CD4-positive, alpha-beta T cell (primary cell): ENCODE results near the gene NUDT3. TPM values are rescaled to one million over a fixed set of nuclear protein-coding genes. Genes with fewer than 3 reads are reported as not detected.
A peak's percentile ranks its signal among the peaks of the same experiment; 100 is the strongest.
"Not testable (repeated sequence)": the region's sequence is repeated elsewhere in the genome, so short reads cannot be mapped to it uniquely, and the experiment has no call there.

Source experiments
- ATAC-seq: fragments of 200-7000 bp; cut with Tn5 transposase; one replicate; pipeline ENCODE4 v1.10.0; 2022; ENCODE audit warnings: mild to moderate bottlenecking; ENCODE audit not compliant: poor library complexity
- CTCF ChIA-PET: fragments of 350-600 bp; sonication (Branson Sonifier 250); formaldehyde crosslinking; loops from one replicate; lab custom pipeline; 2021; ENCODE audit warnings: antibody characterized with exemption, inconsistent platforms; lab: Charles Lee
- POLR2A ChIA-PET: fragments of 350-600 bp; sonication (Branson Sonifier 250); formaldehyde crosslinking; loops from one replicate; lab custom pipeline; 2021; ENCODE audit warnings: antibody characterized with exemption, inconsistent platforms; lab: Charles Lee
- DNase-seq, 14 experiments: peaks; one replicate each; pipeline ENCODE4 v3.0.0-alpha.2; 2013 to 2020; ENCODE audit warnings: mixed read lengths in 2 of 14
- H3K27ac ChIP-seq, 2 donors: one replicate each; pipeline versions ENCODE4 v1.5.1 to v1.7.0; 2013; ENCODE audit warnings: low read length in 2 of 2, low read depth in 1 of 2, mild to moderate bottlenecking in 1 of 2
- H3K27me3 ChIP-seq, 2 experiments: 1 replicate in 1 of 2; 2 replicates in 1 of 2; pipeline versions ENCODE4 v1.6.1 to v1.7.0; 2013; ENCODE audit warnings: low read length in 2 of 2, control low read depth in 1 of 2, mild to moderate bottlenecking in 1 of 2, moderate library complexity in 1 of 2; ENCODE audit not compliant: insufficient read depth in 2 of 2, control insufficient read depth in 1 of 2
- H3K36me3 ChIP-seq: one replicate; pipeline ENCODE4 v1.6.1; 2013; ENCODE audit warnings: low read length, control low read depth; ENCODE audit not compliant: insufficient read depth
- H3K4me1 ChIP-seq: one replicate; pipeline ENCODE4 v1.6.1; 2013; ENCODE audit warnings: low read length, control low read depth; ENCODE audit not compliant: insufficient read depth
- H3K4me3 ChIP-seq: one replicate; pipeline ENCODE4 v1.5.1; 2013; ENCODE audit warnings: mild to moderate bottlenecking, low read length, moderate library complexity
- H3K9me3 ChIP-seq, 2 experiments: 1 replicate in 1 of 2; 2 replicates in 1 of 2; pipeline versions ENCODE4 v1.6.1 to v1.7.0; 2013; ENCODE audit warnings: low read length in 2 of 2, mild to moderate bottlenecking in 2 of 2, control low read depth in 1 of 2, moderate library complexity in 1 of 2; ENCODE audit not compliant: control insufficient read depth in 1 of 2, insufficient read depth in 1 of 2
- H3K27ac Mint-ChIP-seq: one replicate; pipeline ENCODE4 v1.8.0; 2020; ENCODE audit warnings: mixed read lengths
- H3K27me3 Mint-ChIP-seq: one replicate; pipeline ENCODE4 v1.8.0; 2021; ENCODE audit warnings: mixed read lengths
- H3K36me3 Mint-ChIP-seq: one replicate; pipeline ENCODE4 v1.8.0; 2021; ENCODE audit warnings: low read depth, mixed read lengths
- H3K4me1 Mint-ChIP-seq: one replicate; pipeline ENCODE4 v1.8.0; 2021; ENCODE audit warnings: low read depth, mixed read lengths
- H3K4me3 Mint-ChIP-seq: one replicate; pipeline ENCODE4 v1.8.0; 2020; ENCODE audit warnings: mild to moderate bottlenecking, mixed read lengths
- H3K9me3 Mint-ChIP-seq: one replicate; pipeline ENCODE4 v1.8.0; 2020; ENCODE audit warnings: mixed read lengths
- CTCF ChIP-seq: fragments of 200-600 bp; IDR thresholded peaks from one replicate; pipeline ENCODE4 v1.8.0; 2022; ENCODE audit warnings: antibody characterized with exemption, mild to moderate bottlenecking
- intact Hi-C, 2 experiments: fragments of 100-400 bp; cut with DNase I in 1 of 2; cut with micrococcal nuclease in 1 of 2; formaldehyde crosslinking; loops; one replicate each; pipeline versions ENCODE4 v1.15.1 to v1.9.0; 2023 to 2025; cut with DNase I, micrococcal nuclease
- total RNA-seq, 174 experiments: library from RNA in 2 of 174; stranded (reverse) in 2 of 174; gene quantifications; one replicate each; pipeline ENCODE4 v1.2.3 and lab custom pipeline; 2021 to 2026

NUDT3 gene
- total RNA-seq, 2 experiments from 2014 or later = 14.8 to 15.0 TPM

- peaks cover 47% of the 10 kb centered on the region for H3K4me1 Mint-ChIP-seq
- peaks cover 65% of the 10 kb centered on the region for H3K4me1 ChIP-seq
- H3K4me3 ChIP-seq = no peak overlapping the region
- ChIA-PET CTCF (interaction anchor here (0.7 to 1.0 kb wide), 3 partner anchors 50 to 168 kb away, joined by 3 to 4 read pairs (median 3); no protein-coding TSS in a partner anchor), POLR2A (interaction anchor here (5.1 kb wide), 1 partner anchor 10 kb away, joined by 80 read pairs; the partner anchor contains the start of gene HMGA1)
- no peaks in the 10 kb centered on the region for H3K27me3 ChIP-seq
- DNase-seq = peak in 13 of 14 experiments; percentile 29 to 73 (median 49)
- peak; percentile 45 for TF ChIP-seq CTCF
- H3K27ac ChIP-seq = peak overlapping the region; percentile 46 to 86
- H3K4me3 Mint-ChIP-seq = peak overlapping the region; percentile 97
- peaks cover 31% of the 10 kb centered on the region for H3K36me3 ChIP-seq
- no peaks in the 10 kb centered on the region for H3K9me3 ChIP-seq
- no peaks in the 10 kb centered on the region for H3K9me3 Mint-ChIP-seq
- peak overlapping the region; percentile 91 for H3K27ac Mint-ChIP-seq
- intact Hi-C loops = loop anchor here in 1 of 2 experiments (5.0 to 10.0 kb wide), 4 partner anchors 451 to 1402 kb away; partner anchors contain the start of genes ANKS1A, ILRUN, LEMD2 and PSMB8
- H3K36me3 Mint-ChIP-seq = peaks cover 47% of the 10 kb centered on the region
- no peaks in the 10 kb centered on the region for H3K27me3 Mint-ChIP-seq
- no peak for ATAC-seq
Observed at GRCh38 chr6:34246563-34247391, 145.7 kb downstream of the NUDT3 start.

DNA sequence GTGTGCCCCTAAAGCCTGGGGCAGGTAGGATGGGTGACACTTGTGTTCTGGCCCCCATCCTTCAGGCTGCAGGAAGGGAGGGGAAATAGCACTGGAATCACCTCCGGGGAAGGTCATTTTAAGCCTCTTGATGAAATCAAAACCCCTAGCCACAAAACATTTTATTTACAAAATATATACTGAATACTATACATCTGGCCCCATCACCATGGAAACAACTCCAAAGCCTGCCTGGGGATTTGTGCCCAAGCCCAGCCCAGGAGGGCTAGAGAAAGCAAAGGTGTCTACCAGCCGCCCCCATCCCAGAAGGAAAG, 146.3 kb downstream of the NUDT3 start:
- peak overlapping the region in 1 of 2 donors; percentile 46 for H3K27ac ChIP-seq
- intact Hi-C loops = loop anchor here in 1 of 2 experiments (5.0 to 10.0 kb wide), 4 partner anchors 451 to 1401 kb away; partner anchors contain the start of genes ANKS1A, ILRUN, LEMD2 and PSMB8
- no peaks in the 10 kb centered on the region for H3K9me3 ChIP-seq
- H3K27ac Mint-ChIP-seq = peak overlapping the region; percentile 59
- H3K9me3 Mint-ChIP-seq = no peaks in the 10 kb centered on the region
- H3K4me3 ChIP-seq = no peak overlapping the region
- H3K36me3 ChIP-seq = peaks cover 37% of the 10 kb centered on the region
- peaks cover 52% of the 10 kb centered on the region for H3K36me3 Mint-ChIP-seq
- no peaks in the 10 kb centered on the region for H3K27me3 ChIP-seq
- H3K4me1 ChIP-seq = peaks cover 68% of the 10 kb centered on the region
- ATAC-seq (no peak), DNase-seq (no peak)
- ChIA-PET CTCF (interaction anchor here (0.7 kb wide), 1 partner anchor 49 kb away, joined by 3 read pairs; no protein-coding TSS in a partner anchor), POLR2A (interaction anchor here (5.1 kb wide), 1 partner anchor 9 kb away, joined by 80 read pairs; the partner anchor contains the start of gene HMGA1)
- peaks cover 47% of the 10 kb centered on the region for H3K4me1 Mint-ChIP-seq
- TF ChIP-seq CTCF = no peak
- H3K27me3 Mint-ChIP-seq = no peaks in the 10 kb centered on the region
- H3K4me3 Mint-ChIP-seq = peak overlapping the region; percentile 42

DNA sequence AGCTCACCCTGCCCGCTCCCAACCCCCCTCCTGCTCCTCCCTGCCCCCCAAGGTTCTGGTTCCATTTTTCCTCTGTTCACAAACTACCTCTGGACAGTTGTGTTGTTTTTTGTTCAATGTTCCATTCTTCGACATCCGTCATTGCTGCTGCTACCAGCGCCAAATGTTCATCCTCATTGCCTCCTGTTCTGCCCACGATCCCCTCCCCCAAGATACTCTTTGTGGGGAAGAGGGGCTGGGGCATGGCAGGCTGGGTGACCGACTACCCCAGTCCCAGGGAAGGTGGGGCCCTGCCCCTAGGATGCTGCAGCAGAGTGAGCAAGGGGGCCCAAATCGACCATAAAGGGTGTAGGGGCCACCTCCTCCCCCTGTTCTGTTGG, 146.7 kb downstream of the NUDT3 start:
- Mint-ChIP-seq H3K27ac (peak overlapping the region; percentile 59), H3K4me1 (peaks cover 47% of the 10 kb centered on the region), H3K36me3 (peaks cover 57% of the 10 kb centered on the region)
- not testable (repeated sequence) for DNase-seq, ATAC-seq, H3K27ac ChIP-seq, H3K9me3 Mint-ChIP-seq, H3K27me3 Mint-ChIP-seq, H3K27me3 ChIP-seq, H3K4me3 ChIP-seq, H3K4me3 Mint-ChIP-seq, H3K9me3 ChIP-seq
- intact Hi-C loops = loop anchor here in 1 of 2 experiments (5.0 to 10.0 kb wide), 4 partner anchors 452 to 1401 kb away; partner anchors contain the start of genes ANKS1A, ILRUN, LEMD2 and PSMB8
- CTCF ChIA-PET = interaction anchor here (0.7 kb wide), 1 partner anchor 49 kb away, joined by 3 read pairs; no protein-coding TSS in a partner anchor
- Histone ChIP-seq H3K4me1 (peaks cover 68% of the 10 kb centered on the region), H3K36me3 (peaks cover 41% of the 10 kb centered on the region)
- POLR2A ChIA-PET = interaction anchor here (5.1 kb wide), 1 partner anchor 9 kb away, joined by 80 read pairs; the partner anchor contains the start of gene HMGA1

DNA sequence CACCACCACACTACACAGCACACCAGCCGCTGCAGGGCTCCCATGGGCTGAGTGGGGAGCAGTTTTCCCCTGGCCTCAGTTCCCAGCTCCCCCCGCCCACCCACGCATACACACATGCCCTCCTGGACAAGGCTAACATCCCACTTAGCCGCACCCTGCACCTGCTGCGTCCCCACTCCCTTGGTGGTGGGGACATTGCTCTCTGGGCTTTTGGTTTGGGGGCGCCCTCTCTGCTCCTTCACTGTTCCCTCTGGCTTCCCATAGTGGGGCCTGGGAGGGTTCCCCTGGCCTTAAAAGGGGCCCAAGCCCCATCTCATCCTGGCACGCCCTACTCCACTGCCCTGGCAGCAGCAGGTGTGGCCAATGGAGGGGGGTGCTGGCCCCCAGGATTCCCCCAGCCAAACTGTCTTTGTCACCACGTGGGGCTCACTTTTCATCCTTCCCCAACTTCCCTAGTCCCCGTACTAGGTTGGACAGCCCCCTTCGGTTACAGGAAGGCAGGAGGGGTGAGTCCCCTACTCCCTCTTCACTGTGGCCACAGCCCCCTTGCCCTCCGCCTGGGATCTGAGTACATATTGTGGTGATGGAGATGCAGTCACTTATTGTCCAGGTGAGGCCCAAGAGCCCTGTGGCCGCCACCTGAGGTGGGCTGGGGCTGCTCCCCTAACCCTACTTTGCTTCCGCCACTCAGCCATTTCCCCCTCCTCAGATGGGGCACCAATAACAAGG, 147.3 kb downstream of the NUDT3 start:
- H3K4me3 Mint-ChIP-seq, ATAC-seq, H3K27ac Mint-ChIP-seq, H3K27me3 Mint-ChIP-seq, H3K4me3 ChIP-seq, H3K9me3 Mint-ChIP-seq, DNase-seq, H3K9me3 ChIP-seq, POLR2A ChIA-PET, H3K27ac ChIP-seq, H3K27me3 ChIP-seq: not testable (repeated sequence)
- Mint-ChIP-seq H3K36me3 (peaks cover 62% of the 10 kb centered on the region), H3K4me1 (peaks cover 50% of the 10 kb centered on the region)
- Histone ChIP-seq H3K36me3 (peaks cover 43% of the 10 kb centered on the region), H3K4me1 (peaks cover 71% of the 10 kb centered on the region)
- intact Hi-C loops = loop anchor here in 1 of 2 experiments (5.0 to 10.0 kb wide), 4 partner anchors 452 to 1400 kb away; partner anchors contain the start of genes ANKS1A, ILRUN, LEMD2 and PSMB8
- CTCF ChIA-PET = interaction anchor here (1.5 kb wide), 1 partner anchor 170 kb away, joined by 3 read pairs; no protein-coding TSS in a partner anchor
